Gastroesophageal sphincter (tissue), 3 donors: Measurements from ENCODE around the gene FRMPD4.

Source experiments
- EP300 ChIP-seq: sonication (generic); formaldehyde crosslinking; IDR thresholded peaks from one replicate; pipeline ENCODE4 v1.6.1; 2017; ENCODE audit warnings: antibody characterized with exemption, mild to moderate bottlenecking
- POLR2A ChIP-seq, 2 donors: fragments of 450-650 bp; IDR thresholded peaks; one replicate each; pipeline ENCODE4 v1.6.1; 2017; ENCODE audit warnings: antibody characterized with exemption in 2 of 2, mild to moderate bottlenecking in 2 of 2, moderate library complexity in 1 of 2
- TF ChIP-seq, protein P1 (sequence below), 4 experiments: fragments of 200-600 bp in 2 of 4; fragments of 450-650 bp in 2 of 4; sonication (generic) in 1 of 4; IDR thresholded peaks; one replicate each; pipeline ENCODE4 v1.5.1; 2017 to 2019; ENCODE audit warnings: antibody characterized with exemption in 4 of 4, mild to moderate bottlenecking in 2 of 4, moderate library complexity in 2 of 4

DNA sequence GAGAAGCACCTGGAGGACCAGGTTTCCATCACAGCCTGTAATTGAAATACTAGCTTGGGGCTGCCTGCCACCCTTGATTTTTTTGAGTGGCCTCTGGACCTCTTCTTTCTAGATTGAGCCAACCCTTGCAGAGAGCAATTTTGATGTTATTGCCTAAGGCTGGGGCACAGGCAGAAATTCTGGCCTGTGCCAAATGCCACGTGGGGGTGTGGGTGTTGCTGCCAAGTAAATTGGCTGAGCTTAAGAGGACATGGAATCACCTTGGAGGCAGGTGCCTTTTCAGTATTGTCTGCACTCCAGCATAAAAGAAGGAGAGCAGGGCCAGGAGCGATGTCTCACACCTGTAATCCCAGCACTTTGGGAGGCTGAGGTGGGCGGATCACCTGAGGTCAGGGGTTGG lies 366.9 kb downstream of the FRMPD4 start:
- TF ChIP-seq POLR2A (IDR thresholded peaks at IDR 0.05) (no peak), EP300 (no peak)
- TF ChIP-seq, protein P1, sequence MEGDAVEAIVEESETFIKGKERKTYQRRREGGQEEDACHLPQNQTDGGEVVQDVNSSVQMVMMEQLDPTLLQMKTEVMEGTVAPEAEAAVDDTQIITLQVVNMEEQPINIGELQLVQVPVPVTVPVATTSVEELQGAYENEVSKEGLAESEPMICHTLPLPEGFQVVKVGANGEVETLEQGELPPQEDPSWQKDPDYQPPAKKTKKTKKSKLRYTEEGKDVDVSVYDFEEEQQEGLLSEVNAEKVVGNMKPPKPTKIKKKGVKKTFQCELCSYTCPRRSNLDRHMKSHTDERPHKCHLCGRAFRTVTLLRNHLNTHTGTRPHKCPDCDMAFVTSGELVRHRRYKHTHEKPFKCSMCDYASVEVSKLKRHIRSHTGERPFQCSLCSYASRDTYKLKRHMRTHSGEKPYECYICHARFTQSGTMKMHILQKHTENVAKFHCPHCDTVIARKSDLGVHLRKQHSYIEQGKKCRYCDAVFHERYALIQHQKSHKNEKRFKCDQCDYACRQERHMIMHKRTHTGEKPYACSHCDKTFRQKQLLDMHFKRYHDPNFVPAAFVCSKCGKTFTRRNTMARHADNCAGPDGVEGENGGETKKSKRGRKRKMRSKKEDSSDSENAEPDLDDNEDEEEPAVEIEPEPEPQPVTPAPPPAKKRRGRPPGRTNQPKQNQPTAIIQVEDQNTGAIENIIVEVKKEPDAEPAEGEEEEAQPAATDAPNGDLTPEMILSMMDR (IDR thresholded peaks at IDR 0.05), result no peak
